ENCODE results near the gene BRCA1.

DNA sequence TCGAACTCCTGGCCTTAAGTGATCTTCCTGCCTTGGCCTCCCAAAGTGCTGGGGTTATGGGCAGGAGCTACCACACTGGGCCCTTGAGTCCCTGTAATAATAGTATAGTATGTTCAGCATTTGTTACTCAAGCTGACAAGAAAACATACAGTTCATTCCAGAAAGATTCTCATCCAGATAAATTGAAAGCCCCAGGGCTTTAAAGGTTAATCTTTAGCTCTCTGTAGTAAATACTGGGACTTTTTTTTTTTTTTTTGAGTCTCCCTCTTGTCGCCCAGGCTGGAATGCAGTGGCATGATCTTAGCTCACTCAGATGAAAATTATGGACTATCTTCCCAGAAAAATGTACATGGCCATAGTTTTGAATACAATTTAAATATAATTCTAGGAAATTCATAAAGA, 11.0 kb downstream of the BRCA1 start:
- TF ChIP-seq, protein P1, sequence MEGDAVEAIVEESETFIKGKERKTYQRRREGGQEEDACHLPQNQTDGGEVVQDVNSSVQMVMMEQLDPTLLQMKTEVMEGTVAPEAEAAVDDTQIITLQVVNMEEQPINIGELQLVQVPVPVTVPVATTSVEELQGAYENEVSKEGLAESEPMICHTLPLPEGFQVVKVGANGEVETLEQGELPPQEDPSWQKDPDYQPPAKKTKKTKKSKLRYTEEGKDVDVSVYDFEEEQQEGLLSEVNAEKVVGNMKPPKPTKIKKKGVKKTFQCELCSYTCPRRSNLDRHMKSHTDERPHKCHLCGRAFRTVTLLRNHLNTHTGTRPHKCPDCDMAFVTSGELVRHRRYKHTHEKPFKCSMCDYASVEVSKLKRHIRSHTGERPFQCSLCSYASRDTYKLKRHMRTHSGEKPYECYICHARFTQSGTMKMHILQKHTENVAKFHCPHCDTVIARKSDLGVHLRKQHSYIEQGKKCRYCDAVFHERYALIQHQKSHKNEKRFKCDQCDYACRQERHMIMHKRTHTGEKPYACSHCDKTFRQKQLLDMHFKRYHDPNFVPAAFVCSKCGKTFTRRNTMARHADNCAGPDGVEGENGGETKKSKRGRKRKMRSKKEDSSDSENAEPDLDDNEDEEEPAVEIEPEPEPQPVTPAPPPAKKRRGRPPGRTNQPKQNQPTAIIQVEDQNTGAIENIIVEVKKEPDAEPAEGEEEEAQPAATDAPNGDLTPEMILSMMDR (IDR thresholded peaks at IDR 0.05): no peak
- TF ChIP-seq EP300 (IDR thresholded peaks at IDR 0.05): no peak
